GM20431 (cell line): ENCODE data around the gene TECPR1.

ENCODE experiments used
- in situ Hi-C: fragments of 300-500 bp; cut with MseI, MboI; formaldehyde crosslinking; loops from one replicate; pipeline ENCODE4 v1.15.0; 2020; ENCODE audit warnings: low sequenced_read_pairs; ENCODE audit not compliant: unreplicated experiment

The TECPR1 gene

GRCh38 chr7:98284335-98285036 is 32.5 kb upstream of the TECPR1 start:
- in situ Hi-C loops: no loop called here

GRCh38 chr7:98283887-98284222 is 31.8 kb upstream of the TECPR1 start:
- in situ Hi-C loops: no loop called here

- in situ Hi-C loops: no loop called here
These were observed 31.3 kb upstream of the TECPR1 start for GRCh38 chr7:98283127-98283886.

GRCh38 chr7:98282703-98283102 is 30.7 kb upstream of the TECPR1 start:
- in situ Hi-C loops: no loop called here

- in situ Hi-C loops: no loop called here
These were observed 29.9 kb upstream of the TECPR1 start for GRCh38 chr7:98281757-98282606.

GRCh38 chr7:98280791-98281756 is 29.0 kb upstream of the TECPR1 start, which contains the start of gene BRI3:
TSS of gene BRI3 (plus strand) at chr7:98281686. CDS start at chr7:98281796, 110 bp downstream.
- in situ Hi-C loops: no loop called here

- in situ Hi-C loops: no loop called here
These were observed 28.3 kb upstream of the TECPR1 start for GRCh38 chr7:98280296-98280695.

- in situ Hi-C loops: no loop called here
These were observed 26.9 kb upstream of the TECPR1 start for GRCh38 chr7:98278936-98279335.

GRCh38 chr7:98278408-98278807 is 26.4 kb upstream of the TECPR1 start:
- in situ Hi-C loops: no loop called here

GRCh38 chr7:98276241-98276761 is 24.3 kb upstream of the TECPR1 start:
- in situ Hi-C loops: no loop called here

- in situ Hi-C loops: no loop called here
These were observed 15.3 kb upstream of the TECPR1 start for GRCh38 chr7:98267303-98267702.

GRCh38 chr7:98266840-98267239 is 14.8 kb upstream of the TECPR1 start:
- in situ Hi-C loops: no loop called here

- in situ Hi-C loops: no loop called here
These were observed 13.8 kb upstream of the TECPR1 start for GRCh38 chr7:98265841-98266271.

GRCh38 chr7:98257701-98258100 is 5.7 kb upstream of the TECPR1 start:
- in situ Hi-C loops: no loop called here

GRCh38 chr7:98256431-98256830 is 4.4 kb upstream of the TECPR1 start:
- in situ Hi-C loops: no loop called here

GRCh38 chr7:98254951-98255610 is 3.0 kb upstream of the TECPR1 start:
- in situ Hi-C loops: no loop called here

GRCh38 chr7:98254516-98254915 is 2.5 kb upstream of the TECPR1 start:
- in situ Hi-C loops: no loop called here

- in situ Hi-C loops: no loop called here
These were observed 508 bp upstream of the TECPR1 start for GRCh38 chr7:98252425-98253054.
